BLaER1 (cell line): ENCODE results near the gene ULK4.
"Not testable (repeated sequence)": the region's sequence is repeated elsewhere in the genome, so short reads cannot be mapped to it uniquely, and the experiment has no call there.

Source experiments
- H3K27ac ChIP-seq: shearing (Covaris generic); formaldehyde crosslinking; 2 replicates; pipeline ENCODE4 v1.8.1; 2022
- H3K27me3 ChIP-seq: shearing (Covaris generic); formaldehyde crosslinking; 2 replicates; pipeline ENCODE4 v1.8.1; 2022
- H3K36me3 ChIP-seq: shearing (Covaris generic); formaldehyde crosslinking; 2 replicates; pipeline ENCODE4 v1.8.1; 2022
- H3K4me1 ChIP-seq: shearing (Covaris generic); formaldehyde crosslinking; 2 replicates; pipeline ENCODE4 v1.8.1; 2022
- H3K4me2 ChIP-seq: shearing (Covaris generic); formaldehyde crosslinking; 2 replicates; pipeline ENCODE4 v1.8.1; 2022
- H3K4me3 ChIP-seq: shearing (Covaris generic); formaldehyde crosslinking; 2 replicates; pipeline ENCODE4 v1.8.1; 2022
- H3K9ac ChIP-seq: shearing (Covaris generic); formaldehyde crosslinking; 2 replicates; pipeline ENCODE4 v1.8.1; 2022
- H3K9me3 ChIP-seq: shearing (Covaris generic); formaldehyde crosslinking; 2 replicates; pipeline ENCODE4 v1.8.1; 2022
- H4K20me1 ChIP-seq: shearing (Covaris generic); formaldehyde crosslinking; 2 replicates; pipeline ENCODE4 v1.8.1; 2022
- Cebpa-rat ChIP-seq: shearing (Covaris generic); IDR thresholded peaks from 2 replicates; pipeline ENCODE4 v1.8.1; 2022

The ULK4 gene

DNA sequence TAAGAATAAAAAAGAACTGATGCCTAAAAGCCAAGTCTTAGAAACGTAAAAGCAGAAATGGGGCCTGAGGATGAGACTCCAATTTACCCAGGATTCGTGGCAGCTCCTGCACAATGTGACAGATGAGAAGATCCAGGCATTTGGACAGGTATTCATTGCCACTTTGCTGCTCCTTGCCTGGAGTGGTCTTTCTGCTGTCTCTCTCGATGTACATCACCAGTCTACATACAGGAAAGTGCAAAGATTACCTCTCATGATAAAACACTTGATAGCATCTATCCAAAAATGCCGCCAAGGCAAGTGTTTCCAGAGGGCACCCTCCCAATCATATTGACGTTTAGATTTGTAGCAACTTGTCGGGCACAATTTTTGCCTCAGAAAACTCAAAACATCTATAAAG is 244.3 kb downstream of the ULK4 start:
- Histone ChIP-seq H4K20me1 (no peaks in the 10 kb centered on the region), H3K27me3 (no peaks in the 10 kb centered on the region), H3K4me3 (no peak overlapping the region), H3K27ac (no peak overlapping the region), H3K9ac (no peak overlapping the region), H3K4me2 (no peak overlapping the region), H3K9me3 (no peaks in the 10 kb centered on the region), H3K4me1 (no peaks in the 10 kb centered on the region), H3K36me3 (no peaks in the 10 kb centered on the region)
- no peak for TF ChIP-seq Cebpa-rat

DNA sequence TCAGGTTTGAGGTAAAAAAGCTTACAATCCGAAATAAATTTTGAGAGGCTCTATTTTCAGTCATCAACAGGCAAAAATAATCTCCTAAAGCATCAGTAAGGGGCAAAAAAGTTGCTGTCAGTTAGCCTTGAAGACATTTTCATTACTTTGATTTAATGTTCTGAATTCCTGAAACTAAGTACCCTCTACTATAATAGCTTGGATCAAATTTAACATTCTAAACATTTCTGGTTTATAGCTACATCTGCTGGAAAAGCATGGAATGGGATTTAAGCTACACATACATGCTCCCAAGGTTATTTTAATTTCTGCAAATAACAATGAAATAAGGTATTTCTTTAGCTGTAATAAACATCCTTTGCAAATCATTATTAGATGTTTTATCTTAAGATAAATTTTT is 245.4 kb downstream of the ULK4 start:
- no peaks in the 10 kb centered on the region for H4K20me1 ChIP-seq
- H3K4me3 ChIP-seq, result no peak overlapping the region
- H3K4me1 ChIP-seq, result peaks cover 6% of the 10 kb centered on the region
- no peak overlapping the region for H3K9ac ChIP-seq
- no peak overlapping the region for H3K4me2 ChIP-seq
- no peaks in the 10 kb centered on the region for H3K36me3 ChIP-seq
- H3K27me3 ChIP-seq, result no peaks in the 10 kb centered on the region
- H3K9me3 ChIP-seq, result no peaks in the 10 kb centered on the region
- H3K27ac ChIP-seq, result no peak overlapping the region
- no peak for TF ChIP-seq Cebpa-rat

DNA sequence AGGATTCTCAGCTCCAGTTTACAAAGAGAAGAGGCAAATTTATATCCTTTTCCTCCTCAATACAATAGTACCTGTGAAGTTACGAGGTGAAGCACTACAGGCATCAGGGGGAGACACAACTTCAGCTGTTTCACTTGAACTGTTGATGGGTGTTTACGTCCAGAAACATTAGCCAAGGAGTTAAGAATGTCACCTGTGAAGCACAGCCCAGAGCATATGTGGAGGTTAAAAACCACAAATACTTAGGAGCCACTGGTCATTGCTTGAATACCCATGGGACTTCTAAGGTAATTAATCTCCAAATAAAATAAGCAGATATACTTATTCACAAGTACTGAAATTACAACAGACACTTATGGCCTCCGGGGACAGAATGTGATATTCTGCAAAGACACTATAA is 246.5 kb downstream of the ULK4 start:
- TF ChIP-seq Cebpa-rat, result no peak
- H4K20me1 ChIP-seq, result no peaks in the 10 kb centered on the region
- H3K4me1 ChIP-seq, result peaks cover 6% of the 10 kb centered on the region
- no peak overlapping the region for H3K27ac ChIP-seq
- H3K27me3 ChIP-seq, result no peaks in the 10 kb centered on the region
- H3K4me2 ChIP-seq, result no peak overlapping the region
- no peak overlapping the region for H3K4me3 ChIP-seq
- H3K36me3 ChIP-seq, result no peaks in the 10 kb centered on the region
- no peak overlapping the region for H3K9ac ChIP-seq
- no peaks in the 10 kb centered on the region for H3K9me3 ChIP-seq

DNA sequence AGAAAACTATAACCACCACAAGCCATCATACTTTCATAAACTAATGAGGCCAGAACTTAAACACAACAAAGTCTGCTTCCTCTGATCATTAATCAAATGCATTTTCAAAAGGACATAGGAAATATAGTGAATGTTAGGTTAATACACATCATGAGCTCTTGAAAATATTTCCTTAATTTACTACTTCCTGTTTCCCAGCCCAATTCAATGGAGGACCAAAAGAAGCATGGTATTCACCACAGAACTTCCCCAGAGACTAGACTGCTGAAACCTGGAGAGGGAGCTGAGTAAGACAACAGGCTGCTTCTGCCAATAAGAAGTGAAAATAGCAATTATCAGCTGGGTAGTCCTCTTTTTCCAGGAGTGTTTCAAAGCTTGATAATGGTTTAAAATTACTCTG is 250.3 kb downstream of the ULK4 start:
- no peak for TF ChIP-seq Cebpa-rat
- Histone ChIP-seq H3K9me3 (no peaks in the 10 kb centered on the region), H4K20me1 (no peaks in the 10 kb centered on the region), H3K27me3 (no peaks in the 10 kb centered on the region), H3K36me3 (no peaks in the 10 kb centered on the region), H3K9ac (no peak overlapping the region), H3K4me2 (no peak overlapping the region), H3K4me3 (no peak overlapping the region), H3K4me1 (peaks cover 6% of the 10 kb centered on the region), H3K27ac (no peak overlapping the region)

DNA sequence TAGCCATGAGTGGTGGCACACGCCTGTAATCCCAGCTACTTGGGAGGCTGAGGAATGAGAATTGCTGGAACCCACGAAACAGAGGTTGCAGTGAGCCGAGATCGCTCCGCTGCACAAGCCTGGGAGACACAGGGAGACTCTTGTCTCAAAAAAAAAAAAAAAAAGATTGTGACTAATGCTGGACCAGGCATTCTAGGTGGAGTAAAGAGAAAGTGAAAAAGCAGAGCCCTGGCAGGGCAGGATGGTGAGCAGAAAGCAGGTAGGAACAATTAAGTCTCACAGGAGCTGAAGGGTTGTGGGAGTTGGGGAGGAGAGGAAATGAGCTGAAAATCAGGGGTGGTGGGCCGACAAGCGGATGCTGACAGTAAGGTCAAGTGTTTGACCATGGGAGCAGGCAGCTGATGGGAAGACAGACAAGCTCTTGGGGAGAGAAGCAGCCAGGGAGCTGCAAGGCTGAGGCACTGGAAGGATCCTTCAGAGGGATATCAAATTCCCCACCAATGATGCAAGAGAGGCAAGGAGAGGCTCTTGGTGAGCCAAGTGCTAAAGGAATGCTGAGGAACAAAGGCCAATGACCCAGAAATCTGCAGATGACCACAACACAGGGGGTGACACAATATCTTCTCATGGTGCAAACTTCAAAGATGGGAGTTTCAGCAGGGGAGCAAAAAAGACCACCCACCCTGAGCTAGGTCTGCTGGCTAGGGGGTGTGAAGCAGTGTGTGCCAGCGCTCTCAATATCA is 251.1 kb downstream of the ULK4 start:
- no peaks in the 10 kb centered on the region for H4K20me1 ChIP-seq
- H3K27ac ChIP-seq, result no peak overlapping the region
- H3K9me3 ChIP-seq, result no peaks in the 10 kb centered on the region
- H3K9ac ChIP-seq, result no peak overlapping the region
- H3K36me3 ChIP-seq, result no peaks in the 10 kb centered on the region
- H3K27me3 ChIP-seq, result no peaks in the 10 kb centered on the region
- H3K4me3 ChIP-seq, result no peak overlapping the region
- H3K4me1 ChIP-seq, result peaks cover 6% of the 10 kb centered on the region
- H3K4me2 ChIP-seq, result no peak overlapping the region
- TF ChIP-seq Cebpa-rat, result no peak

DNA sequence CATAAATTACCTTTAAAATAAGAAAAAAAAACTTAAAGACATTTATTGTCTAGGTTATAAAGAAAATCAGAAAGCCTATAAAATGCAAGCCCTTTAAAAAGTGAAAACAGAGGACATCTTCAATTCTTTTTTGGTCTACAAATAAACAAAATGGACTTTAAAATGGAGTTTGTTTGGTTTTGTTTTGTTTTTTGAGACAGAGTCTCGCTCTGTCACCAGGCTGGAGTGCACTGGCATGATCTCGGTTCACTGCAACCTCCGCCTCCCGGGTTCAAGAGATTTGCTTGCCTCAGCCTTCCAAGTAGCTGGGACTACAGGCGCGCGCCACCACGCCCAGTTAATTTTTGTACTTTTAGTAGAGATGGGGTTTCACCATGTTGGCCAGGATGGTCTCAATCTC is 252.7 kb downstream of the ULK4 start:
- not testable (repeated sequence) for H3K4me1 ChIP-seq, H4K20me1 ChIP-seq, H3K9me3 ChIP-seq, H3K4me3 ChIP-seq, H3K36me3 ChIP-seq, H3K4me2 ChIP-seq, H3K9ac ChIP-seq, H3K27ac ChIP-seq, H3K27me3 ChIP-seq

DNA sequence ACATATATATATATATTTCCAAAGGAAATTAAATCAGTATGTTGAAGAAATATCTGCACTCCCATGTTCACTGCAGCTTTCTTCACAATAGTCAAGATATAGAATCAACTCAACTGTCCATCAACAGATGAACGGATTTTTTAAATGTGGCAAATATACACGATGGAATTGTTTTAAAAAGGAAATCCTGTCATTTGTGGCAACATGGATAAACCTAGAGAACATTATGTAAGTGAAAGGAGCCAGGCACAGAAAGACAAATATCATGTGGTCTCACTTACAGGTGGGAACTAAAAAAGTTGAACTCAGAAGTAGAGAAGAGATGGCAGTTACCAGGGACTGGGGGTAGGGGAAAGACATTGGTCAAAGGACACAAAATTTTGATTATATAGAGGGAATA is 253.7 kb downstream of the ULK4 start:
- Histone ChIP-seq H3K36me3 (no peaks in the 10 kb centered on the region), H3K4me1 (peaks cover 6% of the 10 kb centered on the region), H4K20me1 (no peaks in the 10 kb centered on the region), H3K9me3 (no peaks in the 10 kb centered on the region), H3K27ac (no peak overlapping the region), H3K4me2 (no peak overlapping the region), H3K9ac (no peak overlapping the region), H3K27me3 (no peaks in the 10 kb centered on the region), H3K4me3 (no peak overlapping the region)
- no peak for TF ChIP-seq Cebpa-rat

DNA sequence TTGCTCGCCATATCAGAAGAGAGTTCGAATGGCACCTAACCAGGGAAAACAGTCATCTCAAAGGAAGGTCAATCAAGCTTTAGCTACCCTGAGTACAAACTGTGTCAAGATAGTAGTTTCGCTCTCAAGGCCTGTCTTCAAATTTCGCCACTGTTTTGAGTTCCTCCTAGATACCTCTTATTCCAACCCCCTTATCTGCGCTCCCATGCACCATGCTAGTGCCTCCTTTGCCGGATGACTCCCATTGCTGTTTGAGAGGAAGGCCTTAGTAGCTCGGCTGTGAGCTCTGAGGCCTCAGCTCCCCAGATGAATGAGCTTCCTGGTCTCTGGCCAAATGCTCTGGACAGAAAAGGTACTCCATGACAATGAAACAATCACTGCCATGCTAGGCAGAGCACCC is 256.0 kb downstream of the ULK4 start:
- H3K9me3 ChIP-seq, result no peaks in the 10 kb centered on the region
- no peaks in the 10 kb centered on the region for H3K27me3 ChIP-seq
- no peak overlapping the region for H3K4me2 ChIP-seq
- peaks cover 5% of the 10 kb centered on the region for H3K4me1 ChIP-seq
- no peaks in the 10 kb centered on the region for H4K20me1 ChIP-seq
- no peak overlapping the region for H3K27ac ChIP-seq
- H3K9ac ChIP-seq, result no peak overlapping the region
- H3K36me3 ChIP-seq, result no peaks in the 10 kb centered on the region
- H3K4me3 ChIP-seq, result no peak overlapping the region
- TF ChIP-seq Cebpa-rat, result no peak

DNA sequence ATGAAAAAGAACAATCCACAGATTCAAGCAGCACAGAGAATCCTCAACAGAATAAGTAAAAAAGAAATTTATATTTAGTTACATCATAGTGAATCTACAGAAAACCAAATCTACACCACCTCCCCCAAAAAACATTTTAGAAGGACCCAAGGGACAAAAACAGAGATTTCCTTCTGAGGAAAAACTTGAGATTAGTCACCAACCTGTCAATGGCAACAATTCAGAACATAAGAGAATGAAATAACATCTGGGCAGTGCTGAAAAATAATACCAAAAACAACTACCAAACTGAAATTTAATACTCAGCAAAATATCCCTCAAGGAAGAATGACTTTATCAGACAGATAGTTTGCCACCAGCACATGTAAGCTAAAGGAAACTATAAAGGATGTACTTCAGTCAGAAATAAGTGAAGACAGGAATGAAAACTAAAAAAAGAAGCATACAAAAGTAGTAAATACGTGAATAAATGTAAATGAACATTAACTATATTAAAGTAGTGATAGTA is 260.7 kb downstream of the ULK4 start:
- H3K4me1 ChIP-seq, result peaks cover 7% of the 10 kb centered on the region
- H3K9me3 ChIP-seq, result no peaks in the 10 kb centered on the region
- no peak overlapping the region for H3K9ac ChIP-seq
- no peak overlapping the region for H3K4me2 ChIP-seq
- H3K27ac ChIP-seq, result no peak overlapping the region
- no peak for TF ChIP-seq Cebpa-rat
- no peaks in the 10 kb centered on the region for H3K36me3 ChIP-seq
- H3K4me3 ChIP-seq, result no peak overlapping the region
- no peaks in the 10 kb centered on the region for H3K27me3 ChIP-seq
- H4K20me1 ChIP-seq, result no peaks in the 10 kb centered on the region

DNA sequence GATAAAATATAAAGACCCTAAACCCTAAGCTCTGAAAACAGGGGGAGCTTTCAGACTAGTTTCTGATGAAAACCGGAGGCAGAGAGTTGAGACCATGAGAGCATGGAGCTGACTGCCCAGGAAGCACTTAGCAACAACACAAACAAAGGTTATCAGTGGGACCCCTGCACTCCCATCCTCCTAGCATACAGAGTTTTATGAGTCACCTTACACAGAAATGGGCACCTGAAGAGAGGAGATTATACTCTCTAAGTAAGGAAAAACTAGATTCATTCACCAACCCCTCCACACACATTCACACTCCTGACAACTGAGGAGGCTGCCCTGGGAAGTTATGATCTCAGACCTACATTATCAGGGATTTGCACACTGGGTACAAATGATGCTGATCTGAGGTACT is 261.7 kb downstream of the ULK4 start:
- no peak for TF ChIP-seq Cebpa-rat
- Histone ChIP-seq H3K27me3 (no peaks in the 10 kb centered on the region), H3K36me3 (no peaks in the 10 kb centered on the region), H3K4me1 (peaks cover 7% of the 10 kb centered on the region), H3K9me3 (no peaks in the 10 kb centered on the region), H3K9ac (no peak overlapping the region), H3K4me3 (no peak overlapping the region), H3K27ac (no peak overlapping the region), H3K4me2 (no peak overlapping the region), H4K20me1 (no peaks in the 10 kb centered on the region)

DNA sequence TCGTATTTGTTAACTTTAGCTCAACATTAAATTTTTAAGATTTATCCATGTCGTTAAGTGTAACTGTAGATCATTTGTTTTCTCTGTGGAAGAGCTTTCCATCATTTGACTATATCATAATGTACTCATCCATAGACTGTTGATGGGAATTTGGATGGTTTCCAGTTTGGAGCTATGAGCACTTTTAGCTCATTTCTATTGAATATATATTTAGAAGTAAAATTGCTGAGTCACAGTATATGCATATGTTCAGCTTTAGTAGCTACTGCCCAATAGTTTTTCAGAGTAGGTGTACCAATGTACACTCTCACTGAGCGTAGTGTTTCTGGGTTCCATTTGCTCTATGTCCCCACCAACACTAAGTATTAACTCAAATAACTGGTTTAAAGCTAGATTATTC is 263.0 kb downstream of the ULK4 start:
- H3K9ac ChIP-seq, result no peak overlapping the region
- no peak overlapping the region for H3K4me2 ChIP-seq
- no peaks in the 10 kb centered on the region for H3K27me3 ChIP-seq
- H3K27ac ChIP-seq, result no peak overlapping the region
- no peak overlapping the region for H3K4me3 ChIP-seq
- TF ChIP-seq Cebpa-rat, result no peak
- H3K4me1 ChIP-seq, result peaks cover 7% of the 10 kb centered on the region
- H3K36me3 ChIP-seq, result no peaks in the 10 kb centered on the region
- no peaks in the 10 kb centered on the region for H4K20me1 ChIP-seq
- no peaks in the 10 kb centered on the region for H3K9me3 ChIP-seq
